HG03460 (cell line): ENCODE measurements around the gene SLC9A9.

Experiments
- ATAC-seq: cut with Tn5 transposase; IDR thresholded peaks from one replicate; pipeline ENCODE4 v1.9.1; 2021; ENCODE audit not compliant: unreplicated experiment

SLC9A9 gene

DNA sequence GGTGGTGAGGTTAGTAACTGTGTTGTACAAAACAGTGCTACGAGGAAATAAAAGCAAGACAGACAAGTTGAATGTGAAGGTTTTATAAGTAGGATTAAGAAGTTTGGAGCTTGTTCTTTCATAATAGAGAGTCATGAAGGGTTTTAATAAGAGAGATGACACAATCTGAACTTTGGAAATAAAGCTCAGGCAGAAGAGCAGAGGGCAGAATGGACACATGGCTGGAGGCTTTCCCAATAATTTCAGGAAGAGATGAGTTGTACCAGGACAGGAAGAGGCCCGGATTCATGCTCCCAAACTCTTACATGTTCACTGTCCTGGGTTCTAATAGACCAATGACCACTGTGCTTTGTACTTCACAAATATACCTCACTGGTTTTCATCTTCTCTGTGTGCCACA, 194.8 kb downstream of the SLC9A9 start:
- ATAC-seq, result no peak

DNA sequence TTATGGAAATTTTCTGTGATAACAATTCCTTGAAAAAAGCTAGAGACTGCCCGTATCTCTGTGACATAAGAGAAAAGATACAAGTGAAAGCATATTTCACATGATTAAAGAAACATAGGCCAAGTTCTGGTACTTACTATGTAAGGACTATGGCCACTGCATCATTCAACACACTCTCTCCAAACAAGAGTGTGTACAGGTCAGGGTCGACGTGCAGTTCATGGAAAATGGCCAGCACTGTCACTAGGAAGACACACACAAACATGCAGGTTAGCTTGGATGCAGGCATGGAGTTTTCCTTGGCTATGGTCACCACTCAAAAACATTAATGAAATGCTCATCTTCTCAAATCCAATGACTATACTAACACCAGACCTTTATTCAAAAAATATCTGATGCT, 196.2 kb downstream of the SLC9A9 start:
- no peak for ATAC-seq

DNA sequence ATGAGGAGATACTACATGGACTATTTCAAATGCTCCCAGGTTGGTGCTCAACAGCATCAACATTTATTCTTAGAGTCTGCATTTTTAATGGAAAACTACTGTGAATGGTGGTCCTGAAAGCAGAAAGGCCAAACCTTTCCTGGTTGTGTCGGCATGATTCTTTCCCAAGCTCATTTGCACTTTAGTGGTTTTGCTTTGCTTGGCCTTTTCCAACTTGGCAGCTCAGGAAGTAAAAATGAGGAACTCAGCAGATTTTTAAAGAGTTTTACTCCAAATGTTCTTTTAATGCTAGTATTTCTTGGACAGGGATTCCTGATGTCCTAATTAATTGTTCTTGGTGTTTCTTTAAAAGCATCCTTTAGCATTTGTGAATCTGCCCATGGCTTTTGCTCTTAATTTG, 197.4 kb downstream of the SLC9A9 start:
- ATAC-seq, result no peak

DNA sequence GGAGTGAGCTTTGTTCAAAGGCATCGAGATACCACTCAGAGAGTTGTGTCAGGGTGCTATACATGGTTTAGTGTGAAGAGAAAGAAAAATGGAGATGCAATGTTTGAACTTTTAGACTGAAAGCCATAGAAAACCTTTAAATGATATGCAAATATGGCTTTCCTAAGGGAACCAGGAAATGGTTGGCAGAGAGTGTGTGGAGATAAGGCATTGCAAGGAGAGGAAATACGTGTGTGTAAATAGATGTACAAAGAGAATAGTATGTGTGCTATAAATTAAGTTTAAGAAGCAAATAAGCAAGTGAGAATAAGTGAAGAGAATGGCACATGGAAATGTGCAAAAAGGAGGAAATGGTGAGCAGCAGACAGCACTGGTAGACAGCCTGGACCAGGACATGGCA, 198.1 kb downstream of the SLC9A9 start:
- ATAC-seq, result no peak

DNA sequence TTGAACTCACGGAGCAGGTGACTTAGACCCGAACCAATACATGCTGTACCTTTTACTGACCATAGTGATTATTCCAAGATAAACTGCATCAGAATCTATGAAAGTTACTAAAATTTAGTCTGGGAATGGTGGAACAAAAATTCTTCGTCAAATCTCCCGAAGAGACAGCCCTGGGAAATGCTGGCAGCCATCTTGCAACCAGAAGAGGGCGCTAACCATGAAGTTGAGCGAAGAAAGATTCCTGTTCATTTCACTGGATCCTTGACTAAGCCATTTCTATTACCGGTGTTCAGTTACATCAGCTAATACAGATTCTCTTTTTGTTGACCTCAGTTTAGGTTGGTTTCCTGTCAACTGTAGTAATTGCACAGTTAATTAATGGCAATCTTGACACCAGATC, 199.6 kb downstream of the SLC9A9 start:
- ATAC-seq, result no peak

DNA sequence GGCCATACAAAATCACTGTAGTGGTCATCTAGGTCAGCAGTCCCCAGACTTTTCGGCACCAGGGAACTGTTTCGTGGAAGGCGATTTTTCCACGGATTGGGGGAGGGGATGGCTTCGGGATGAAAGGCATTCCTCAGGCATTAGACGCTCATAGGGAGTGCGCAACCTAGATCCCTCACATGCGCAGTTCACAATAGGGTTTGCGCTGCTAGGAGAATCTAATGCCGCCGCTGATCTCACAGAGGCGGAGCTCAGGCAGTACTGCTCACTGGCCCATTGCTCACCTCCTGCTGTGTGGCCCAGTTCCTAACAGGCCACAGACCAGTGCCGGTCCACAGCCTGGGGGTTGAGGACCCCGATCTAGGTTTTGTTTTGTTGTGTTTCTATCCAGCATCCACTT, 200.1 kb downstream of the SLC9A9 start:
- ATAC-seq, result no peak

DNA sequence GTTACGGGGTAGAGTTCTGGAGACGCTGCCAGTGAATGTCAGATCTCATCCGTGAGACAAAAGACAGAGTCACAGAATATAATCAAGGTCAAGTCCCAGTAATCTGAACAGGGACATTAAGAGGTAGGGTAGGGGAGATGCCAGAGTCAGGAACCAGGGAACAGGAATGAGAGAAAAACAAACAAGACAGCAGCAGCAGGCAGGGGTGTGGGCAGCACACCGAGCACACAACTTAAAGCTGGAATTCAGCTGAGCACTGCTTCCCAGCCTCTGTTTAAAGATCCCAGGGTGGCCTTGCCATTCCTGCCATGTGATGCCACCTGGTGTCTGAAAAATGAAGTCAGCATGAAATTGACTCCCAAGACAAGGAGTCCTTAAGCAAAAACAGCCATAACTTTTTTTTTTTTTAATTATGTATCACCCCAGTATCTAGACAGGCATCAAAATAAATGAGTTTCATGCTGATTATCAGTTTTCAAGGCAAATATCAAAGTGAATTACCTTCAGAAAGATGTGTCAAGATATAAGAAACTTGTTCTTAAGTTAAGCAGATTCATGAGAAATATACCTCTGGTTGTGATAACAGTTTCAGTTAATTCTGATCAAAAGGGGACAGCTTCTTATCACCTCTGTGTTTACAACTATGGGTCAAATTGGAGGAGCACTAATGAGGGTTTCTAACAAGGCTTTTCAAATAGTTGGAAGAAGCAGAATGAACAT, 203.7 kb downstream of the SLC9A9 start:
- ATAC-seq, result no peak

DNA sequence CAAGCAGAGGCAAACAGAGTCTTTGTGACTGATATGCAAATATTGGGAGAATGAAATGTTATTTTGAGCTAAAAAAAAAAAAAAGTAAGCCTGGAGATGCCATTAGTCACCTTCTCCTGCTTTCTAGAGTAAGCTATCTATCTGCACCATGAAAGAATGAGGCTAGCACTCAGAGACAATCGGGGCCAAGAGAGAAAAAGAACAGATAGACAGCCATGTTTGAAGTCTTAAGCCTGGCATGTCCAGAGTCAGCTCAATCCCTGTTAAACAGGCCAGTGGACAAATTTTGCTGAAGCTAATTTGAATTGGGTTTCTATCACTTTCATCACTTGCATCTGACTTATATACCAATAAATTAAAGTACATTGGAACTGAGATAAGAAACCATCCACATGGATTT, 204.4 kb downstream of the SLC9A9 start:
- no peak for ATAC-seq

DNA sequence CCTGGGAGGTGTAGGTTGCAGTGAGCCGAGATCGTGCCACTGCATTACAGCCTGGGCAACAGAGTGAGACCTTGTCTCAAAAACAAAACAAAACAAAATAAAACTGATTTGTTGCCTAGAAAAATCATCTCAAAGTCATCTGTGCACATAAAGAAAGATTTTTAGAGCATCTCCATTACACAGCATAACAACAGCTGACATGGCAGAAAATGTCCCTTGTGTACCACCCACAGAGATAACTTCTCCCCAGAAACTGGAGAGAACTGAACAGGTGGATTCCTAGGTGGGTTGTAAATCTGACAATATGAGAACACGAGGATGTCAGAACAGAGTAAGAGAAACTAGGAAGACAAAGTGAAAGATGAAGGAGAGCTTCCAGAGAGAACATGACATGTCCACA, 207.5 kb downstream of the SLC9A9 start:
- ATAC-seq, result no peak

DNA sequence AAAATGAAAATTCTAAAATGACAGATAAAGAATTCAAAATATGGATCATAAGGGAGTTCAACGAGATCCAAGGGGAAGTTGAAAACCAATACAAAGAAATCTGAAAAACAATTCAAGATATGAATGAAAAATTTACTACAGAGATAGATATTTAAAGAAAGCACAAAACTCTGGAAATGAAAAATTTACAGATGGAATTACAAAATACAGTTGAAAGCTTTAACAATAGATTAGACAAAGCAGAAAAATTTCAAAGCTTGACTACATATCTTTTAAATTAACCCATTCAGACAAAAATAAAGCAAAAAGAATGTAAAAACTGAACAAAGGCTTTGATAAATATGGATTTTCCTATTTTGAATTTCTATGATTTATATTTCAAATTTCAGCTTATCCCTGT, 211.1 kb downstream of the SLC9A9 start:
- ATAC-seq, result no peak

DNA sequence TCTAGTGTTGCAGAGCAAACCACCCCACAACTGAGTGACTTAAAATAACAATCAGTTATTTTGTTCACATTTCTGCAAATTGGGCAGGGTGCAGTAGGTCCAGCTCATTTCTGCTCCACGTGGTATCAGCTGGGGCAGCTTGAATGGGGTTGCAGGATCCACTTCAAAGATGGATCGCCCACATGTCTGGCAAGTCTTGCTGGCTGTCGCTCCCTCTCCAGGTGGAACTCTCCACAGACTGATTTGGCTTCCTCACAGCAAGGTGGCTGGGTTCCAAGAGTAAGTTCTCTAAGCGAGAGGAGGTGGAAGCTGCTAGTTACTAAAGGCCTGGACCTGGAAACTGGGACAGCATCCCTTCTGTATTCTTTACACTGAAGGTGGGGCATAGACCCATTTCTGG, 213.3 kb downstream of the SLC9A9 start:
- ATAC-seq, result no peak

DNA sequence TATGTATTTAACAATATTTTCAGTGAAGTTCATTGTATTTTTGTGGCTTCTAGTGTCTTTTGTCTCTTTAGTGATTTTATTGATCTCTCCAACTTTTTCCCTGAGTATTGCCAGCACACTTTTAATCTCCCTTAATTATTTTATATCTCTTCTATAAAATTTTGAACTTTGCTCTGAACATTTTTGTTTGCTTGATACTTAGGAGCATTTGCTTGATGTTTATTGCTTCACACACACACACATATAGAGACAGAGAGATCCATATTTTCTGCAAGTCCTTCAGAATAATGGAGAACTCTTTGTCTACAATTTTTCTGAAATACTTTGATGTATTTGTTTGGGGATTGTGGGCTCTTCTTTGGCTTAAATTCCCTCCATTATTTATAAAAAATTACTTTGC, 213.8 kb downstream of the SLC9A9 start:
- ATAC-seq, result no peak

DNA sequence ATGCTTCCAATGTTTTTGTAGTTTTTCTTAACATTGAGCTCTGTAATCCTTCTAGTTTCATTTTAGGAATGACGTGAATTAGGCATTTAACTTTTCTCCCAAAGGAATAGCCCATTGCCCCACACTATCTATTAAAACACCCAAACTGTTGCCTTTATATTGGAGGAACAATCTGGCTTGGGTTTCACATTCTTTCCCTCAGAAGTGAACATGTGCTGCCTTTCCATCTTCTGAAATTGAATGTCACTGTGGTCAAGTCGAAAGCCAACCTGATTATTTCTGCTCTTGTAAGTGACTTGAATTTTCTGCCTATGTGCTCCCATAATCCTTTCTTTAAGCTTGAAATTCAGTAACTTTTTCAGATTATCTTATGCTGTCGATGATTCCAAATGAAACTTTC, 214.5 kb downstream of the SLC9A9 start:
- no peak for ATAC-seq

DNA sequence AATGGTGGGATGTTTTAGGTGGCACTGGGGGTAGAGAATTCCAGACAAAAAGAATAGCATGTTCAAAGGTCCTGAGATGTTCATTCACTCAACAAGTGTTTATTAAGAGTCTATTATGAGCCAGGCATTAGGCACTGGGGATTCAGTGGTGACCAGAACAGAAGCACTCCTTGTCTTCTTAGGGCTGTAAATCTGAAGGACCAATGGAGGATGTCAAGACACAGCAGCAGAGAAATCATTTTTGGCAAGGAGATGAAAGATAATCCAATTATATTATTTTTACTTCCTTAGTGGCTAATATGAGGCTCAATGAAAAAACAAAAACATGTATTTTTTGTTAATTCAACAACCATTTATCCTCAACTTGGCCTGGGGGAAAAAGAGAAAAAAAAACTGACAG, 218.5 kb downstream of the SLC9A9 start:
- no peak for ATAC-seq

DNA sequence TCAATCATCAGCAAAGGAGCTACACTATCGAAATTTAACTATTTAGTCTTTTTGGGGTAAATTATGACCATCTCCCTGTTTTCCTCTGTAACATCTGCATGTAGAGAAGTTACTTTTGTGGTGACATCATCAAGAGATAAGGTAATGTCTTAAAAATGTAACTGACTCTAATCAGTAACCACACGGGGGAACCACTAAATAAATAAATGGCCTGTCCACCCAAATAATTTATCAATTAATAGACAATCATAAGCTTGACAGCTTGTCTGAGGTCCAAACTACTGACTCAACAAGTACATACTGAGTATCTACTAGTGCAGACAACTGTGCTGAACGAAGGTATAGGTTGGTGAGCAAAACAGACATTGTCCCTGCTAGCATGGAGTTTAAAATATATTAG, 219.3 kb downstream of the SLC9A9 start:
- ATAC-seq, result no peak

DNA sequence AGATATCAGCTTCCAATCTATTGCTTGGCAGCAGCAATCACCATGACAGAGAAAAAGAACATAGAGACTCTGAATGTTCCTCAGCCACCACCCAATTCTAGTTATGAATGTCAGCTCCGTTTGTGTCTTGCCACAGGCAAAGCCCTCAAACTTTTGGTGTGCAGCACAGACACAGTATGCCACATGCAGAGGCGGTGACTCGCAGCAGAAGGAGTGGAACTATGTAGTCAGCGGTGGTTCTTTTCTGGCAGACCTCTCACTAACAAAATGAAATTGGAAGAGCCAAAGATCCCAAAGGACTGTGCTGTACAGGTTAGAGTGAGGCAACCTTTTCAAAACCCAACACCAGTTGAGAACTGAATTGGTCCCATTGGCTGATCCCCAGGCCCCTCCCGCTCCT, 220.9 kb downstream of the SLC9A9 start:
- no peak for ATAC-seq

DNA sequence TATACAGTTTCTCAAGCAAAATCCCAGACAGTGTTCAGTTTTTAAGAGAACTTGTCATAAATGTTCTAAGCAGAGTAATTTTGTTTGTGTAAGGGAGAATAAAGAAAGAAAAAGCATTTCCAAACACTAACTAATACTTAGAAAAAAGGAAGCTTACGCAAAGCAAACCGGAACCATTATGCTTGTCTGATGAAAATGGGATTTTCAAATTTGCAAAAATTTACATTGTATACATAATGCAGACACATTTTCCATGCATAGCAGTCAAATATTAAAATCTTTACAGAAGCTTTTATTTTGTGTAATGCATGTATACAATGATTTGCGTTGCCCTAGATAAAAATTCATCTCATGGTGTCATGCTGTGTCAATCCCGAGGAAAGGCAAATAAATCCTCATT, 229.0 kb downstream of the SLC9A9 start:
- no peak for ATAC-seq

DNA sequence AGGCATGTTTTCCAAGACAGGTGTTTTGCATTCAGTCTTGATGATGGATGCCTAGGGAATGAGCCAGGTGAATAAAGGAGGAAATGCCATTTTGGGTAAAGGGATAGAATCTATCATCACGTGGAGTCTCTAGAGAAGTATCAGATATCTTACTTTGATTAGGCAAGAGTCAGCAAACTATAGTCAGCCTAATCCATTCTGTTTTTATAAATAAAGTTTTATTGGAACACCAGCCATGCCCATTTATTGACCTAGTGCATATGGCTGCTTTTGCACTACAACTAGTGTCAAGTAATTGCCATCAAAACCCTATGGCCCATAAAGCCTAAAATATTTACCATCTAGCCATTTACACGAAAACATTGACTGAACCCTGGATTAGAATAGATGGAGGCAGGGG, 231.2 kb downstream of the SLC9A9 start:
- no peak for ATAC-seq

DNA sequence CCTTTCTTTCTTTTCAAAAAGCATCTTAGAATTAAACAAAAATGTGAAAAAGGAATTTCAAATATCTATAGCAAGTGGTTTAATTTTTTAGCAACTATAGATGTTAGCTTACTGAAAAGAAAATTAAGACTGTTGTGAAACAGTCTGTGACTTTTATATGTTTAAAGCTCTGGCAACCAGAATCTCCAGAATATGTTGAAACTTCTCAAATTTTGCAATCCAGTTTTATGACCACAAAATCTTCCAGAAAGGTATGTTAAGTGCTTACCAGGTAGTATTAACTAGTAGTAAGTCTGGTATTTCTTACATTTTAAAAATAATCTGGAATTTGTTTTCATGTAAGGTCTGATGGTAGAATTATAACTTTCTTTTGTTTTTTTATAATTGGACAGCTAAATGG, 235.0 kb downstream of the SLC9A9 start:
- ATAC-seq, result no peak

DNA sequence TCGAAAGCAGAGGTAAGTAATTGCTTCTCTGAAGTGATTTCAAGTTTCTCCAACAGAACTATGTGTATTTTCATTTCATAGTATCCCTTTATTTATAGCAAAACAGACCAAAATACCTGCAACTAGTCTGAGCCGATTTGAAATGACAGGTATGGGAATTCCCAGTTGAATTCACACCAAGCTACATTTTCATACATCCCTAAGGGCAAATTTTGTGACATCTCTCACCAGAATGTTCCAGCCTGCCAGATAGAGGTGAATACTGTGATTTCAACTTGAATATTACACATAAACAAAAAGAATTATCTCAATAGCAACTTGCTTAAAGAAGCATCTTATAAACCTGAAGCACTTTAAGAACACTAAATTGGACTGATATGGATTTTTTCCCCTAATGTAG, 235.7 kb downstream of the SLC9A9 start:
- ATAC-seq, result no peak

DNA sequence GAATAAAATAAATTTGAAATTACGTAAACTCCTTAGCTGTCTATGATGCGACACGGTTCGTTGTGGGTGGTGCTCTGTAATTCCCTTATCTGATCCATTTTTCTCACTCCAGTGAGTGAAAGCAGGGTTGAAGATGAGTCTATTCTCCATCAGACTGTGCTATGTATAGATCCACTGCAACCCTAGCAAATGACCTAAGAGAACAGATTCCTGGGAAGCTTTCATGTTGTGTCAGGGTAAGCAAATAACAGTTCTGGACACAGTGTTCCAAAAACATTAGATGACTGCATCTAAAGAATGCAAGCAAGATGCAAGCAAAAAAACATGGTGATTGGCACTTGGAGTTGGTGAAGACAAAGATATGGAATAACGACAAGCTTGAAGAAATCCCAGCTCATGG, 239.3 kb downstream of the SLC9A9 start:
- ATAC-seq, result no peak

DNA sequence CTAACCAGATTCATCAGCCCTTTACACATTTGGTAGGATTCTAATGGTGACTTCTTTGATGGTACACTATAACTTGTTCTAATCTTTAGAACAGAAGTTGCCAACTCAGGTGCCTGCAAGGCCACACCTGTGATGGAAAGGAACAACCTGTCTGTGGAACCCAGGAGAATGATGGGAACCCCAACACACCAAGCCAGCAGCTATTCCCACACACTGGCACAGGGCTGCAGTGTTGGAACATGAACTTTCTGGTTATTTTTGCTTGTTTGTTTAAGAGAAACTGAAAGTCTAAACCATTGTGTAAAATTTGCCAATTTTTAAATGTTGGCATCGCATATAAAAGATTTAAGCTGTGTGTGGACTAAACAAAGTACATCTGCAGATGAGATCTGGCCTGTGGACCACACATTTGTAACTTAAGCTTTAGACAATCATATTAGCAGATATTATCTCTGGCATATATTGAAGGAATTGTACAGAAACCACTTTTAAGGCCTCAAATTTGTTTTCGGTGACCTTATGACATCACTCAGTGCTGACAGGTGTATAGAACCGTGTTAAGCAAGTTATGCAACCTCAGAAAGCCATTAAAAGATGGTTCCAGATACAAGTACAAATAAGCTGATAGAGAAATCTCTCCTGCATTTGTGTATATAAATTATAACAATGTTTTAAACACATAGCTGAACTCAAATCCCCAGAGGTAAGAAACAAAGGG, 242.9 kb downstream of the SLC9A9 start:
- no peak for ATAC-seq
